Neuronal stem cell (in vitro differentiated cells): Measurements from ENCODE around the gene KRT71.

ENCODE experiments used
- DNase-seq: peaks from one replicate; pipeline ENCODE4 v3.0.0-alpha.2; 2013; ENCODE audit warnings: low spot score
- H2AFZ ChIP-seq: one replicate; pipeline ENCODE4 v1.6.1; 2013; ENCODE audit warnings: mild to moderate bottlenecking, low read length, inconsistent platforms
- H2AK5ac ChIP-seq: 2 replicates; pipeline ENCODE4 v1.6.1; 2013; ENCODE audit warnings: low read depth, mild to moderate bottlenecking, inconsistent platforms, low read length, moderate library complexity, mixed read lengths
- H2BK120ac ChIP-seq: 2 replicates; pipeline ENCODE4 v1.6.1; 2013; ENCODE audit warnings: low read depth, mild to moderate bottlenecking, inconsistent platforms, low read length, moderate library complexity, mixed read lengths
- H2BK12ac ChIP-seq: one replicate; pipeline ENCODE4 v1.6.1; 2013; ENCODE audit warnings: low read length, inconsistent platforms
- H2BK15ac ChIP-seq: 2 replicates; pipeline ENCODE4 v1.6.1; 2013; ENCODE audit warnings: mild to moderate bottlenecking, low read length, inconsistent platforms, mixed read lengths
- H2BK5ac ChIP-seq: one replicate; pipeline ENCODE4 v1.6.1; 2013; ENCODE audit warnings: inconsistent platforms, mild to moderate bottlenecking, low read length, moderate library complexity
- H3K14ac ChIP-seq: one replicate; pipeline ENCODE4 v1.6.1; 2013; ENCODE audit warnings: low read length, inconsistent platforms
- H3K18ac ChIP-seq: 2 replicates; pipeline ENCODE4 v1.6.1; 2013; ENCODE audit warnings: low read length, inconsistent platforms
- H3K23ac ChIP-seq: 2 replicates; pipeline ENCODE4 v1.6.1; 2013; ENCODE audit warnings: low read depth, mild to moderate bottlenecking, mixed read lengths, low read length, inconsistent platforms; ENCODE audit not compliant: poor library complexity
- H3K27ac ChIP-seq: replicated peaks from 3 replicates; pipeline ENCODE4 v1.5.1; 2013; ENCODE audit warnings: low read length, inconsistent platforms
- H3K27me3 ChIP-seq, 3 experiments: 2 replicates each; pipeline ENCODE4 v1.6.1; 2013; ENCODE audit warnings: low read length in 3 of 3, mild to moderate bottlenecking in 2 of 3, inconsistent platforms in 1 of 3, low read depth in 1 of 3, mixed read lengths in 1 of 3, moderate library complexity in 1 of 3; ENCODE audit not compliant: control insufficient read depth in 3 of 3, insufficient read depth in 3 of 3
- H3K36me3 ChIP-seq, 2 donors: replicated peaks in 1 of 2; 2 replicates each; pipeline ENCODE4 v1.6.1; 2013; ENCODE audit warnings: low read length in 2 of 2; ENCODE audit not compliant: control insufficient read depth in 2 of 2, insufficient read depth in 2 of 2
- H3K4ac ChIP-seq: 2 replicates; pipeline ENCODE4 v1.6.1; 2013; ENCODE audit warnings: inconsistent platforms, mild to moderate bottlenecking, low read length, moderate library complexity
- H3K4me1 ChIP-seq, 2 donors: 1 replicate in 1 of 2; 2 replicates in 1 of 2; pipeline ENCODE4 v1.6.1; 2013; ENCODE audit warnings: low read length in 2 of 2, low read depth in 1 of 2; ENCODE audit not compliant: control insufficient read depth in 2 of 2, insufficient read depth in 1 of 2
- H3K4me2 ChIP-seq: one replicate; pipeline ENCODE4 v1.6.1; 2013; ENCODE audit warnings: mild to moderate bottlenecking, low read length, inconsistent platforms; ENCODE audit not compliant: insufficient read depth, poor library complexity, severe bottlenecking
- H3K4me3 ChIP-seq, 2 donors: 2 replicates each; pipeline ENCODE4 v1.5.1; 2013; ENCODE audit warnings: low read length in 2 of 2, mild to moderate bottlenecking in 2 of 2, inconsistent platforms in 1 of 2, moderate library complexity in 1 of 2
- H3K79me1 ChIP-seq: one replicate; pipeline ENCODE4 v1.6.1; 2013; ENCODE audit warnings: low read depth, mild to moderate bottlenecking, inconsistent platforms, low read length, moderate library complexity
- H3K9ac ChIP-seq: one replicate; pipeline ENCODE4 v1.6.1; 2013; ENCODE audit warnings: mild to moderate bottlenecking, low read depth, low read length, inconsistent platforms; ENCODE audit not compliant: poor library complexity
- H3K9me3 ChIP-seq, 2 donors: replicated peaks in 1 of 2; 2 replicates each; pipeline versions ENCODE3 to v1.6.1; 2013; ENCODE audit warnings: low read length in 2 of 2, mild to moderate bottlenecking in 2 of 2, inconsistent platforms in 1 of 2, low read depth in 1 of 2, mixed read lengths in 1 of 2, moderate library complexity in 1 of 2; ENCODE audit not compliant: control insufficient read depth in 2 of 2, insufficient read depth in 1 of 2
- H4K8ac ChIP-seq: one replicate; pipeline ENCODE4 v1.6.1; 2013; ENCODE audit warnings: low read depth, mild to moderate bottlenecking, inconsistent platforms, low read length, moderate library complexity
- H4K91ac ChIP-seq: one replicate; pipeline ENCODE4 v1.6.1; 2013; ENCODE audit warnings: low read length, low read depth, mild to moderate bottlenecking, inconsistent platforms; ENCODE audit not compliant: poor library complexity
- WGBS, 2 donors: extraction: QIAGEN DNeasy Blood & Tissue Kit; methylation state at CpG; one replicate each; pipeline ENCODE4 v1.1.7; 2013; ENCODE audit warnings: missing lambda C conversion rate in 2 of 2, mixed read lengths in 1 of 2; ENCODE audit not compliant: insufficient read length in 2 of 2, insufficient replicate concordance in 1 of 2; ENCODE audit errors: extremely low coverage in 2 of 2; 5-methylcytosine and 5-hydroxymethylcytosine counted together

The KRT71 gene

DNA sequence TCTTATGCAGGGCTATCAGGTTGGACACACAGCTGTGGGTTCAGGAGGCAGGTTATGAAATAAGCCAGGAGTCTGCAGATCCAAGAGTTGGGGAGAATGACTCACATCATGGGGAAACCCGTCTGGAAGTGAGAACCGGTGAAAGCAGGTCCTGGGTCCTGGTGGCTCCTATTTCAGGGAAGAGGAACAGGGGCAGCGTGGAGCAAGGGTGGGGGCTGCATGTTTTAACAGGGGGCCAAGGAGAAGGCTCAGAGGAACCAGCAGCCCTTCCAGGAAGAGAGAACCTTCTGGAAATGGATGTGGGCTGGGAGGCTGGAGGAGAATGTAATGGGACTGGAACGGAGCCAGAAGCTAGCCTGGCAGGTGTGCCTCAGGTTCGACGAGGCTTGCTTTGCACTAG lies 28.5 kb upstream of the KRT71 start:
- no peaks in the 10 kb centered on the region for H3K9me3 ChIP-seq
- no peak for DNase-seq
- no peak overlapping the region for H2BK15ac ChIP-seq
- H2BK120ac ChIP-seq, result no peak overlapping the region
- no peak overlapping the region for H3K9ac ChIP-seq
- H3K27ac ChIP-seq, result no peak overlapping the region
- H2AK5ac ChIP-seq, result no peak overlapping the region
- H3K36me3 ChIP-seq, result no peaks in the 10 kb centered on the region
- peaks cover 0 to 5% of the 10 kb centered on the region in 2 donors for H3K4me1 ChIP-seq
- H2BK5ac ChIP-seq, result no peak overlapping the region
- H3K4me3 ChIP-seq, result no peak overlapping the region
- no peak overlapping the region for H3K18ac ChIP-seq
- peaks cover 0 to 21% (median 0%) of the 10 kb centered on the region in 3 experiments for H3K27me3 ChIP-seq
- no peak overlapping the region for H4K8ac ChIP-seq
- no peak overlapping the region for H3K23ac ChIP-seq
- WGBS, 2 donors, result no CpG with 5 or more reads among the region's 6 CpGs
- H3K14ac ChIP-seq, result no peak overlapping the region
- no peaks in the 10 kb centered on the region for H3K79me1 ChIP-seq
- no peak overlapping the region for H3K4ac ChIP-seq
- no peak overlapping the region for H3K4me2 ChIP-seq
- H2BK12ac ChIP-seq, result no peak overlapping the region
- no peak overlapping the region for H4K91ac ChIP-seq
- no peak overlapping the region for H2AFZ ChIP-seq

DNA sequence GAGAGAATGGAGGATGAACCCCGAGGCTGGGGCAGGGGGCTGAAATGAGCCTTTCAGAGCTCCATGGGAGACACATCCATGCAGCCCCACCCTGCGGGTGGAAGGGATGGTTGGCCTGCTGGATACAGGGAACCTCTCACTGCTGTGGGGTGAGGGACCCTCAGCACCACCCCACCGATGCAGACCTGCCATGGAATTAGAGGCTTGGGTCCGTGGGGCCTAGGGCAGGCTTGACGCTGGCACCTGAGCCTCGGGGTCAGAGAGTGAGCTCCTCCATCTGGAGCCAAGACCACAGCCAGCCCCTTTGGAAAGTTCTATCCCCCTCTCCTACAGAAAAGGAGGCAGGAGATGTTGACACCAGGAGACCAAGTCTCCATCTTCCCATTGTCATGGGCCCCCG lies 28.1 kb upstream of the KRT71 start:
- H3K79me1 ChIP-seq, result no peaks in the 10 kb centered on the region
- H2BK5ac ChIP-seq, result no peak overlapping the region
- H3K9ac ChIP-seq, result no peak overlapping the region
- no peak overlapping the region for H3K14ac ChIP-seq
- H2BK120ac ChIP-seq, result no peak overlapping the region
- WGBS, 2 donors, result no CpG with 5 or more reads among the region's 7 CpGs
- H2AFZ ChIP-seq, result no peak overlapping the region
- H3K23ac ChIP-seq, result no peak overlapping the region
- no peak overlapping the region for H3K4ac ChIP-seq
- H2BK15ac ChIP-seq, result no peak overlapping the region
- DNase-seq, result no peak
- H3K4me3 ChIP-seq, result no peak overlapping the region
- no peaks in the 10 kb centered on the region for H3K36me3 ChIP-seq
- H2BK12ac ChIP-seq, result no peak overlapping the region
- no peak overlapping the region for H4K8ac ChIP-seq
- H3K27ac ChIP-seq, result no peak overlapping the region
- H4K91ac ChIP-seq, result no peak overlapping the region
- peaks cover 0 to 7% of the 10 kb centered on the region in 2 donors for H3K4me1 ChIP-seq
- peak overlapping the region; percentile 8 for H3K18ac ChIP-seq
- H2AK5ac ChIP-seq, result no peak overlapping the region
- peaks cover 0 to 21% (median 0%) of the 10 kb centered on the region in 3 experiments for H3K27me3 ChIP-seq
- H3K9me3 ChIP-seq, result no peaks in the 10 kb centered on the region
- no peak overlapping the region for H3K4me2 ChIP-seq

DNA sequence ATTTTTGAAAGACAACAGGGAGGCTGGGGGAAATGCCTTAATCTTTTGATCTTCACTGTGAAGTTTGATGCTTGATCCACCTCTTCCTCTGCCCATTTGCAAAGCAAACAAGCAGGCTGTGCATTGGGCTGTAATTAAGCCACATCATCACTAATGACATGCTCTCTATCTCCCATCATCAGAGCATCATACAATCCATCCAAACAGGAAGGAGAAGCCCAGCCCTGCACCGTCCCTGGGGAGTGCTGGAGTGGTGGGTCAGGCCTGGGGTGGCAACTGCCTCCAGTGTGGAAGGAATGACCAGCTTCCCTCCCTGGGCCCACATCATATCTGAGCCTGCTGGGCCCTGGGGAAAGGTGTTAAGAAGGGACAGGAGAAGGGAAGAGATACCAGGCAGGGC lies 27.6 kb upstream of the KRT71 start:
- H2BK120ac ChIP-seq, result no peak overlapping the region
- H3K23ac ChIP-seq, result no peak overlapping the region
- H3K18ac ChIP-seq, result no peak overlapping the region
- no peak overlapping the region for H2AFZ ChIP-seq
- no peak overlapping the region for H3K9ac ChIP-seq
- H2BK15ac ChIP-seq, result no peak overlapping the region
- no peak overlapping the region for H2AK5ac ChIP-seq
- peaks cover 0 to 7% of the 10 kb centered on the region in 2 donors for H3K4me1 ChIP-seq
- no peak overlapping the region for H3K27ac ChIP-seq
- H3K27me3 ChIP-seq, result peaks cover 0 to 21% (median 0%) of the 10 kb centered on the region in 3 experiments
- no peak overlapping the region for H4K8ac ChIP-seq
- H2BK5ac ChIP-seq, result no peak overlapping the region
- H4K91ac ChIP-seq, result no peak overlapping the region
- H3K9me3 ChIP-seq, result no peaks in the 10 kb centered on the region
- H3K14ac ChIP-seq, result no peak overlapping the region
- no peak overlapping the region for H2BK12ac ChIP-seq
- peak overlapping the region in 1 of 2 donors; percentile 9 for H3K4me3 ChIP-seq
- no peak overlapping the region for H3K4me2 ChIP-seq
- no CpG with 5 or more reads among the region's 1 CpG for WGBS, 2 donors
- H3K79me1 ChIP-seq, result no peaks in the 10 kb centered on the region
- no peak overlapping the region for H3K4ac ChIP-seq
- H3K36me3 ChIP-seq, result no peaks in the 10 kb centered on the region
- DNase-seq, result no peak

DNA sequence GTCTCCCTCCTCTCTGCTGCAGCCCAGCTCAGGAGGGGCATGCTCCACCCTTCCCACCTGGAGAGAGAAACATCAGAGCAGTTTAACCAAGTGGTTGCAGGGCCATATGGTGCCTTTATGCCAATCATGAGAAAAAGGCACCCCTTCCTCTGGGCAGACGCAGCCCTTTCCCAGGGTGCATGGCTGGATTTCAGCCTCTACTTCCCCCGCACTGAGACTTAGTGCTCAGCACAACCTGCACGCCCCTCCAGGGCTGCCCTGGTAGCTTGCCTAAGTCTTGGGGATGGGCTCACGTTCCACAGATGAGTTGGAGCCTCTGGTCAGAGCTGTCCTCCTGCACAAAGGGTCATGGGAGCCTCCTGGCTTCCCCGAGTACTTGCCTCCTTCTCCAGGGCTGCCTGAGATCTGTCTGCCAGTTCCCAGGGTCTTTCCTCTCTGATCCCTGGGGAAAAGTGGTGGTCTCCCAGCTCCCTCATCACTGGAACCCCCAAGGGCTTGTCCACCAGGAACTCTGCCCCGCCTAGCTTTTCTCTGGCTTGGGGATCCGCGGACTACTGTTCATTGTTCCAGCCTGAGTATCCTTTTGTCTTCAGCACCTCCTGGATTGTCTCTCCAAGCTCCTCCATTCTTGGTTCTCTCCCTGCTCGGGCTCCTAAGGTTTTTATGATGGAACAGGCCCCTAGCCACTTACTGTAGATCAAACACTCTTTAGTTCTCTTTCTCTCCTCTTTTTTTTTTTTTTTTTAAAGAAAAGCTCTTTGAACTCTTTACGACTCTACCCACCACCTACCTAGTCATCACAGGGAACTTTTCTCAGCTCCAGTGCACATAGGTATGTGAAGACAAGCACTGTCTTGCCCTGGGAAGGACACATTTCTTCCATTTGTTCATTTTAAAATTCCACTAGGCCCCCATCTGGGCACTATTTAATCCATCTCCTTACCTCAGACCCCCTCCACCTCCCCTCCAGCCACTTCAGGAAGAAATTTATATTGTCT lies 26.8 kb upstream of the KRT71 start:
- H3K4me3 ChIP-seq, result no peak overlapping the region
- H3K4ac ChIP-seq, result no peak overlapping the region
- H3K4me2 ChIP-seq, result no peak overlapping the region
- WGBS, 2 donors, result no CpG with 5 or more reads among the region's 10 CpGs
- no peaks in the 10 kb centered on the region for H3K36me3 ChIP-seq
- H2BK120ac ChIP-seq, result no peak overlapping the region
- H3K9ac ChIP-seq, result no peak overlapping the region
- no peak overlapping the region for H4K91ac ChIP-seq
- no peak overlapping the region for H2BK12ac ChIP-seq
- no peaks in the 10 kb centered on the region for H3K9me3 ChIP-seq
- H4K8ac ChIP-seq, result no peak overlapping the region
- H3K18ac ChIP-seq, result peak overlapping the region; percentile 22
- DNase-seq, result no peak
- H3K27ac ChIP-seq, result no peak overlapping the region
- peaks cover 0 to 21% (median 0%) of the 10 kb centered on the region in 3 experiments for H3K27me3 ChIP-seq
- no peak overlapping the region for H2AK5ac ChIP-seq
- no peak overlapping the region for H2BK5ac ChIP-seq
- no peaks in the 10 kb centered on the region for H3K79me1 ChIP-seq
- H2BK15ac ChIP-seq, result no peak overlapping the region
- H2AFZ ChIP-seq, result no peak overlapping the region
- H3K14ac ChIP-seq, result no peak overlapping the region
- peaks cover 0 to 7% of the 10 kb centered on the region in 2 donors for H3K4me1 ChIP-seq
- H3K23ac ChIP-seq, result no peak overlapping the region
